Hematopoietic multipotent progenitor cell treated with erythropoietin and hydrocortisone succinate and interleukin-3 and kit ligand, for 15 days (in vitro differentiated cells): Measurements from ENCODE around the gene LTN1.

Experiments used
- DNase-seq: peaks from one replicate; pipeline ENCODE4 v3.0.0-alpha.2; 2015; ENCODE audit warnings: low spot score

LTN1 gene

DNA sequence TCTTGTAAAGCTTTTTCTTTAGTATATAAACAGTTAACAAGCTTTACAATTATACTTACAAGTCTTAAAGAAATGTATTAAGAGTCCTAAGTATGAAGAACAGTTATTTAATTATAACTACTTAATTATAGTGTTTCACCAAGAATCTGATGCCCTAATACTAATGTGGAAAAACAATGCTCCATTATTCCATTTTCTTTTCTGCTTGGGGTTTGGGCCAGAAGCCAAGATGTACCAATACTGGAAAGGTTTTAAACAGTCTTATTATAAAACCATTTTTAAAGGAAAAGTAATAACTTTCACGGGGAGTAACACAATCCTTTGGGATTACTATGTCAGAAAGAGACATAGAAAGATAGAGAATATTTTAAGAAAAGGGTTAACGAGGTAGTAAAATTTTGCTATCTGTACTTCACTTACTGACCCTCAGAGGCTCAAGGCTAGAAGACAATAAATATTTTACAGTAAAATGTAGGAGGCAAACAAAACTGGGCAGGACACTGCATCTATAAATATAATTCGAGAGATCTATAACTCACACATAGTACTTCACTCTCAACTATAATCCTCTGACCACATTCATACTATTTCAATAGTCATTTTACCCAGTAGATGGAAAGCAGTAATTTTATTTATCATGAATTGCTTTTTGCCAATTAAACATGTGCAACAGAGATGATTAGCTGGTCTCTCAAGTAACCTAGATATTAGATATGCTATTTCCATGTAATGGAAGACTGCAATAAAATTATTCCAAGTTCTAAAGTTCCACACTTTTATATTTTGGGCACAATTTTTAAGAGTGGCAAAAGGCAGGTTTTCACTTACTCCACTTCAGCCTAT, 63.9 kb downstream of the LTN1 start:
- peak; percentile 56 for DNase-seq

DNA sequence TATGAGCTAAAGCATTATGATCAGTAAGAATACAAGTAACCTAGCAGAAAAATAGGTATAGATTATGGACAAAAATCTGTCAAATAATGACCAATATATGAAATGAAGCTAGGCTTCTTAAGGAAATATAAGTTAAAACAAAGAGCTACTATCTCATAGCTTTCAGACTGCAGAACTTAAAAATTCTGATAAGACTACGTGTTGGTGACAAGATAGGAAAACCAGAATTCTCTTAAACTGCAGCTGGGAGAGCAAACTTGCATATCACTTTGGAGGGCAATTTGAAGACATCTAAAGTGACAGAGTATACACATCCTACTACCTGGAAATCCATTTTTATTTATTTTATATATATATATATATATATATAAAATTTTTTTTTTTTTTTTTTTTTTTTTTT, 65.5 kb downstream of the LTN1 start:
- peak; percentile 48 for DNase-seq

DNA sequence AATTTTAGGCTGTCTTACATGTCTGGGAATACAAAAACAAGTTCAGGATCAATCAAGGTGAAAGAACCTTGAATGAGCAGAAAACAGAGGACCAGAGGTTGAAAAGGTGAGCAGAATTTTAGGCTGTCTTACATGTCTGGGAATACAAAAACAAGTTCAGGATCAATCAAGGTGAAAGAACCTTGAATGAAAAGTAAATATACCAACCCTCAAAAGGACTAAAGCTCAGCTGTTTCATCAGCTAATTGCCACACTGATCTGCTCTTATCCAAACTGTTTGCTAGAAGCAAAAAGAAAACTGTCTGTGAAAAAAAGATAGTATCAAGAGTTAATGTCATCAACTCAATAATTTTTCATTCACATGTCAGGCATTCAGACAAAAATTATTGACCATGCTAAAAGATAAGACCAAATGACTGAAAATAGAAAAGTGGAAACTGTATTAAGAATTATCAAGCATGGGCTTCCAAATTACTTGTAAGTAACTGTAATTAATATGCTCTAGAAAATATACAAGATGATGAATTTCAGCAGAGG, 69.2 kb downstream of the LTN1 start:
- DNase-seq: no peak

DNA sequence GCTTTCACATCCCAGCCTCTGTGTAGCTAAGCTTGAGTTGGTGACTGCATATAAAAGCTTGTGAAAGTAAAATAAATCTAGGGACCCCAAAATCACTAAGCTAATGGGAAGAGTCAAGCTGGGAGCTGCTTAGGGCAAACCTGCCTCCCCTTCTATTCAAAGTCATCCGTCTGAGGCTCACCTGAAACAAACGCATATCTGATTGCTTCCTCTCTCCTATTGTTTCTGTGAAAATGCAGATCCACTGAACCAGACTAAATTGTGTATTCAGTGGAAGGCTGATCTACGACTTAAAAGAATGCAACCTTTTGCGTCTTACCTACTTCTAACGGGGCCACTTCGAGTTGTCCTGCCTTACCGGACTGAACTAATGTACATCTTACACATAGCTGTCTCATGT, 70.3 kb downstream of the LTN1 start:
- no peak for DNase-seq

DNA sequence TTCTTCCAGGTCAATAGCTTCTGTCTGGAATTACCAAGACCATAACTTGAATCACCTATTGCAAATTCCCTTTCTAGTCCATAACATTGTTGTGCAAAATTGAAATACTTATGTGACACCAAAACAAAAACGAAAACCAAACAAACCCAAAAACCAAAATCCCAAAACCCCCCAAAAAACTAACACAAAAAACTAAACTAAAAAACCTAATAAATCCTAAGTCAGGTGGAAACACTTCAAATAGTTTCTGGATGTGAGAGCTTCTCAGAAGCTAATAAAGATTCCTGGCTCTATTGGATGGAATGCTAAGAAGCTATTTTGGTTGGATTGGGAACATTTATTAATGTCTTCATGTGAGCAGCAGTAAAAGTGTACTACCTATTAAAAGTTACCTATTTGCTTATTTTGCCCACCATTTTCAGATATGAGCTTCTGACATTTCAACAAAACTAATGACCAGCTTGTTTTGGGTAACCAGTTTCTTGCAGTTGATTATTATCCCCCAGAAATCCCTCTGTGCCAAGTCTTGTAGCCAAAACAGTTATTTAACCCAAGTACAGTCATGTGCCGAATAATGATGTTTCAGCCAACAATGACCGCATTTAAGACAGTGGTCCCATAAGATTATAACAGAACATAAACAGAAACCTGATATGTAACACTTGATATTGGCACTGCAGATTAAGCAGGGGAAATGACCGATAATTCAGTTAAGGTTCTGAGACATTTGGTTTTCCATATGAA, 76.4 kb downstream of the LTN1 start:
- DNase-seq: no peak

DNA sequence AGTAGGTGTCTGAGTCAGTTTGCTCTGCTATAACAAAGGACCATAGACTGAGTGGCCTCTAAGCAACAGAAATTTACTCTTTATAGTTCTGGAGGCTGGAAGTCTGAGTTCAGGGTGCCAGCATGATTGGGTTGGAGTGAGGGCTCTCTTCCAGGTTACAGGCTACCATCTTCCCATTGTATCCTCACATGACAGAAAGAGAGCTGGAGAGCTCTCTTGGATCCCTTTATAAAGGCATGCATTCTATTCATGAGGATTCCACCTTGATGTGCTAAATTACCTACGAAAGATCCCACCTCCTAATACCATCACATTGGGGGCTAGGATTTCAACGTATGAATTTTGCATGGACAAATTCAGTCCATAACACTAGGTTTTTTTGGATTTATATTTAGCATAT, 79.6 kb downstream of the LTN1 start:
- DNase-seq: no peak

DNA sequence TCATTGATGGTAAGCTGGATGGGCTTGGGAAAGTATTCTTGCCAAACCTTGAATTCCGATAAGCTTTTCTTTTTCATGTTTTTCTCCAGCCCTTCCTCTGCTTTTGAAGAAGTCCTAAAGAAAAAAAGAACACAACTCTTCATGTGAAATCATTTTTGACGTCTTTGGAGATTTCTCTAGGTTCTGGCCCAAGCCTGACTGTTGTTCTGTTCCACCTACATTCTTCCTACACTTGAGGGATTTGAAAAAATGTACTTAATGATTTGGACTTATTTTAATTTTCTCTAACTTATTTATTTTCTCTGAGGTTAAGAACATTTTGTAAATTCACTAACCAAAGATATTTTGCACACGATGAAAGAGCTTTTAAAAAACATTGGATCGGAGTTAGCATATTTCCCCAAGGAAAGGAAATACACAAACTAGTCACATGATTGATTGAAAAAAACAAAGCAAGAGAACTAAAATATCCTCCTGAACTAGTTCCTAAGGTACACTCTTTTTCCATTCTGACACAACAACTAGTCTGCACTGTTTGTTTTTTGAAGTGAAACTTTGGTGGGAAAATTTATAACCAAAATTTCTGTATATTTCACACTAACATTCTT, 82.3 kb downstream of the LTN1 start:
- no peak for DNase-seq

DNA sequence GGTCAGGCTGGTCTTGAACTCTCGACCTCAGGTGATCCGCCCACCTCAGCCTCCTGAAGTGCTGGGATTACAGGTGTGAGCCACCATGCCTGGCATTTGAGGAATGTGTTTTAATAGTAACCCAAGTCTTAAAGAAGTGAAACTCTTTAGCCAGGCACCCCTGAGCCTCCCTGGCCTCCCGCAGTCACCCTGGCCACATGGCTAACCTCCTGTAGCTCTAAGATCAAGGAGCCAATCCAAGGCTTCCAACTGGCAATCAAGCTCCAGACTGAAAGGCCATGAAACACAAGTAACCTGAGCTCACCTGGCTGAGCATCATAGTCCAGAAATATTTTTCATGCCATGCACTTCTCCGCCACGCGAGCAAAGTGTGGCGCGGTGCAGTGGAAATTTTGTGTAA, 84.3 kb downstream of the LTN1 start:
- DNase-seq: no peak

DNA sequence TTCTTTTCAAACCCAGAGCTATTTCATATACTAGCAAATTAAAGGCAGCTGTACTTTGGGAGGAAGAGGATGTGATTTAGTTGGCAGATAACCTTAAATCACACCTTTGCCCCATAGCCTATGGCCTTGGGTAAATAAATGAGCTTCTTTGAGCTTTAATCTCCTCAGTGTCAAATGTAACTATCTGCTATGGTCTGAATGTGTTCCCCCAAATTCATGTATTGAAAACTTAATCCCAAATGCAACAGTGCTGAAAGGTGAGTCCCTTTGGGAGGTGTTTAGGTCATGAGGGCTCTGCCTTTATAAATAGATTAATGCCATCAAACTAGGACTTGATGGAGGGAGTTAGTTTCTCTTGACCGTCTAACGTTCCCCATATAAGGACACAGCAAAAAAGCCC, 85.8 kb downstream of the LTN1 start:
- DNase-seq: no peak

DNA sequence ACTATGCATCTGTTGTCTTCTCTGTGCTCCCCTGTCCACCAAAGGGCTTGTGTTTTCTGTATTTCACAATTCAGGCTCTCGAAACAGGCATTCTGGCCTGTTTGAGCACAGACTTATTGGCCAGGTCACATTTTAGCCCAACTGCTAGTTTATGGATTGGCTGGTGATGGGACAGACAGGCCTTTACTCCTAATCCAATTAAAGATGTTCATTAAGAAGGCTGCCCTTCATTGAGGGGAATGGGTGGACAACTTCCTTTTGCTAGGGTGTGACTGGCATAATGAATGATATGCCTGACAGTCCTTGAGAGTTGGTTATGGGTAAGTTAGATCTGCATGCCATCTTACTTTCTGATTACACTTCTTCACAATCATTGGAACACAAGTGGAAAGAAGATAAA, 86.4 kb downstream of the LTN1 start:
- no peak for DNase-seq

DNA sequence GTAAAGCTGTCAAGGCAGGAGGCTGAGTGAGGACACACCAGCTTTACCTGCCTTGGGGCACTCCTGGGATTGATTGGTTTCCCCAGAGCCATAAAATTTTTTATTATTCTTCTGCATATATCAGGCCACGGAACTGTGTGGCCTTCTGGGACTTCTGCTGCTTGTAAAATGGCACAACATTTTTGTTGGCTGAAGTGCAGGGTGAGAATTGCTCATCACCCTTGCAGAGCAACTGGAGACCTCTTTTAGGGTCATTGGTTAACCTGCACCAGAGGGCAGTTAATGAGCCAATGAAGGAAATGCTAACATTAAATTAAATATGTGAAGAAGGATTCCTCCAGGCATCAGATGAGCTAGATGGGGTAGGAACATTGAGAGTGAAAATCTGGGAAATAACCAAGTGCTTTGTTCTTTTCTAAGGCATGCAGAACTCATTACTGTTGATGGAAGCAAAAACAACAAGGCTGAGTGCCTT, 87.7 kb downstream of the LTN1 start:
- DNase-seq: no peak

DNA sequence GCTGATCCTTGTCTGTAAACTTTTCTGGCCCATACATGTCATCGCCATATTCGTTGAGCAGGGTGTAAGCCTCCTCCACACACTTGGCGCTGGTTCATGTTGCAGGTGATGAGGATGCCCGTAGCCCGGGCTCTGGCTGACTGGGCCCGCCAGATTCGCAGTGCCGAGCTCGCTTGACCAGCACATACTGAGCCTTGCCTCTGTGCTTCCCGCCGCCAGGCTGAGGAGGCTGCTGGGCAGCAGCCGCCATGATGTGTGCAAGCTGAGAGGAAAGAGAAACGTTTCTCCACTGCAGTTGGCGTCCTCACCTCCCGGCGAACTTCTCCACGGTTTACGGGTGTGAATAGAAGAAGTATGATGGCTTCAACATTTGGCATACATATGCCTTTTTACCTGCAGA, 89.2 kb downstream of the LTN1 start:
- no peak for DNase-seq

DNA sequence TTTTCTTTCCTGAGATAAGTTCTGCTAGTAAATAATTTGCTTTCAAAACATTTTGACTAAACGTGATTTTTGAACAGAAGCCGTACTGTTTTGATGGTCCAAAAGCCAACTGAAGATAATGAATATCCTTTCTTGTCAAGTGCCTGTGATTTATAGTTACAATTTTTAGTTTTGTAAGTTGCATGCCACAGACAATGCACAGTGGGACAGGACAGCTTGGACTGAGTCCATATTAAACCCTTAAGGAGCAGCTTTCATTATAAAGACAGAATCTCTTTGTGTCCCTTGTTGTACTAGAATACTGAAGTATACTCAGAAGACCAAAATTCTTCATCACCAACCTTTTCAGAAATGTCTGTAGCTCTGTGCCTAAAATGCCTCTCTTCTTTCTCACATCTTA, 92.2 kb downstream of the LTN1 start:
- no peak for DNase-seq

DNA sequence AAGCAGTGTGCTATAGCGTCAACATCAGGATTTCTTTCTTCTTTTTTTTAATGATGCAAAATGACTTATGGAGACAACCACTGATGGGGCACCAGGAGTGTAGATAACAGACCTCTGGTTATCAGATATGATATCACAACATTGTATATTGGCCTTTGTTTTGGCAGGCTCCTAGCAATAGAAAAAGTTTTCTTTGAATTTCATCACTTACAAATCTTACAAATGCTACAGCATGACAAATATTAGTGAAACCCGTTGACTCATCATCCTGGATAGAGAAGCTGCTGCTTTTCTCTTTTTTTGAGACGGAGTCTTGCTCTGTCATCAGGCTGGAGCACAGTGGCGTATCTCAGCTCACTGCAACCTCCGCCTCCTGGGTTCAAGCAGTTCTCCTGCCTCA, 92.9 kb downstream of the LTN1 start:
- no peak for DNase-seq

DNA sequence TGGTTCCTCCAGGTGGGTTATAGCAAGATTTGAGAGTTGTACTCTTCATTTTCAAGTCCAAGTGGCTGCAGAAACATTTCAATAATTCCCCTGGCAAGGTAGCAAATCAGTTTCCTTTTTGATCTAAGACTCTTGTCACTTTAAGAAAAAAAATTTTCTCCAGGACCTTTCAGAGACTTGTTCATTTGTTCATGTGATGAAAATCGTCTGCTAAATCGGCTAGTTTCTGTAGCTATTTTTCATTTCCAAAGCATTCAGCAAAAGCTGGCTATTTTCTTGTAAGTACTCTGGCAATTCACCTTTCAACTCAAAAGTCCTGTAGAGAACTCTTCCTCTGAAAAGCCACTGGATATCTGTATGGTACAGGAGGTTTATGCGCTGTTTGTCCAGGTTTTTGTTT, 93.5 kb downstream of the LTN1 start:
- DNase-seq: no peak

DNA sequence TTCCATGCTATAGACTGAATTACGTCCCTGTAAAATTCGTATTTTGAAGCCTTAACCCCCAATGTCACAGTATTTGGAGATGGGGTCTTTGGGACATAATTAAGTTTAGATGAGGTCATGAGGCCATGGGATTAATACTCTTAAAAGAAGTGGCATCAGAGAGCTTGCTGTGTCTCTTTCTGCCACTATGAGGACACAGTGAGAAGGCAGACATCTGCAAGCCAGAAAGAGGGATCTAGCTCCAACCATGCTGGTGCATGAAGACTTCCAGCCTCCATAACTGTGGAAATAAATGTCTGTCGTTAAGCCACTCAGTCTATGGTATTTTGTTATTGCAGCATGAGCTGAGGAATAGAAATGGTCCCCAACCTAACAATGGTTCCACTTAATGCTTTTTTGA, 99.0 kb downstream of the LTN1 start:
- no peak for DNase-seq

DNA sequence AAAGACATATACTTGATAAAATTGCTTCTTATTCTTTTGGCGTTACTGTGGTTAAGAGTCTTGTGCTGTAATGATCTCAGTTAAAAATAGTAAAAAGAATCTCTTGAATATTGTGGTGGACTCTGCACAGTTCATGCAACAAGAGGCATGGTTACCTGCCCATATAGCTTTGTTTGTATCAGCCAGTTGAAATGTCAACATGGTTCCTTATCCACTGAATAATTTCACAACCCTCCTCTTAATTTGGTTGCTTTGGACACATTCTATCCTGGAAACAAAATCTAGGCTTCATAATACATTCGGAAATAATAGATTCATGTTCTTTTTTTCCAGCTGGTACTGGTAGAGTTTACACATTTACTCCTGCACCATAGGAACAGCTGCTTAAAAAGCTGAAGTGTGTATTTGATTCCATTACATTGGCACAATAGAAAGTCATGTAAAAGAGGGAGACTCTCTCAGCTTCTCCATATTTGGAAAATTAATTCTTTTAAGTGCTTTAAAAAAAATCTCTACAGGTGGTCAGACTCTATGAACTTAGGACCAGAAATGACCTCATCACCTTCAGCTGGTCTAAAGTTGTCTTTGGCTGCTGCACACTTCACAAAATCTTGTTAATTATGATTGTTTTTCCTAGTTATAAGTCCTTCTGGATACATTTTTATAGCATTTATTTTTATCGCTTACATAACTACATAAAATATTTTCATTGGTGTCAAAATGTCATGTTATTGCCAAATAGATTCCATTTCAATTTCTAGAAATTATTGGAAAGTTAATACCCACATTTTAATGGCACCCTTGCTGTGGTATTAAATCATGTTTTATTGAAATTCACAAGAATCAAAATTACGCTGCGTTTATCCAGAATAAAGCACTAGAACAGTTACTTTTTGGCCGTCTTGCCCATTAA, 100.2 kb downstream of the LTN1 start:
- no peak for DNase-seq

DNA sequence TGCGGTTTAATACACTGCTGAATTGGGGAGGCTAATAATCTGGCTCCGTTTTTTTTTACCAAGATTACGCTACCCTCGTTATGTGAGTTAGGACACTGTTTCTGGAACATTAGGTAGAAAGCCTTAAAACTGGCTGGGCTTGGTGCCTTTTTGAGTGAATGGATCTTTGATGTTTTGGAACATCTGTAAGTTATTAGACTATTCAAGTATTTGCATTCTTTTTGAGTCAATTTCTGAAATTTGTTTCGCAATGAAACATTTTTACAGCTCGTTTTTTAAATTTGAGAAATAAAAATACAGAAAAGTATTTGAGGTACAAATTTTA, 106.9 kb downstream of the LTN1 start:
- DNase-seq: no peak

DNA sequence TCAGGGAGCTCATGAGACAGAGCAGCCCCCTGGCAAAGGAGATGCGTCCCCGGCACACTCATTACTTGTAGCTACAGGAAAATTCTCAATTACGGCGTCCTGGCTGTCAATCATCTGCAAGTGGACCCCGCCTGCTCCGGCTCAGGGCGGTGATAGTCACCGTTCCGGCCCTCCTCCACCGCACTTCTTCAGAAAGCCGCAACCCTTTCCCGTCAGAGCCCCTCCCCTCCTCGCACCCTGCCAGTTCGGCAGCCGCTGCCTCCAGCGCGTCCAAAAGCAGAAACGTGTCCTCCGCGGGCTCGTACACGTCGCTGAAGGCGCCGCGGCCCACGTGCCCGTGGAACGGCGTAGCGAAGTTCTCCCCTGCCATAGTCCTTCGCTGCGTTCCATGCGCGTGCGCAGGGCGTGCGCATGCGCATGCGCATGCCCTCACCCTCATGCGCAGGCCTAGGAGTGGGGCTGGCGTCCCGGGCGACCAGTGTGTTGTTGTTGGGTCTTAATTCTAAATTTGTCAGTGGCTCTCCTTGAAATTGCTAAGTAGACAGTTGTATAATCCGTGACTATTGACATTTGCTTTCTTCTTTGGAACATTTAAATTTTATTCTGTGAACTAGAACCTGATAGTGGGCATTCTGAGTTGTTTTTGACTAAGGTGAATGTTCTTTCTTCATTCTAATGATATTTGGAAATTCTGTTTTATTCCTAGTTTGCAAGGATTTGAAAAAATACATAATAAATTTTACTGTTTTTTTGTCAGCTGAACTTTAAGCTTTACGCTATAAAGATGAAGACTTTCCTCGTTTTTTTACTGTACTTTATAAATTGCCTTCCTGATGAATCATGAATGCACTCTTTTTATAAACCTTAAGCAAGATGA, 107.5 kb downstream of the LTN1 start:
- peak; percentile 90 for DNase-seq

DNA sequence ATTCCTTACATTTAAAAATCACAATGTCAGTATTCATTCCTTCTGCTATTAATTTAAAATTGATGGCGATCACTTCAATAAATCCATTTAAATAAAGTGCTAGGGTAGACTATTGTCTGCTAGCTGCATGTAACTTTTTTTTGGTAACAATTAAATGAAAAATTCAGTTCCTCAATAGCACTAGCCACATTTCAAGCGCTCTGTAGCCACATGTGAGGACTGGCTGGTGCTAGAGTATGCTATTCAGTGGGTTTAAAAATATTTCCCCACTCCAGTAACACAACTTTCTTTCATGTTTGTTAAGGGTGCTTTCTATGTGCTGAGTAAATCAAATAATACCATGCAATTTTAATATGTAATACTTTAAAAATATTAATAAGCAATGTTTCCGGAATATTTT, 108.2 kb downstream of the LTN1 start:
- no peak for DNase-seq

DNA sequence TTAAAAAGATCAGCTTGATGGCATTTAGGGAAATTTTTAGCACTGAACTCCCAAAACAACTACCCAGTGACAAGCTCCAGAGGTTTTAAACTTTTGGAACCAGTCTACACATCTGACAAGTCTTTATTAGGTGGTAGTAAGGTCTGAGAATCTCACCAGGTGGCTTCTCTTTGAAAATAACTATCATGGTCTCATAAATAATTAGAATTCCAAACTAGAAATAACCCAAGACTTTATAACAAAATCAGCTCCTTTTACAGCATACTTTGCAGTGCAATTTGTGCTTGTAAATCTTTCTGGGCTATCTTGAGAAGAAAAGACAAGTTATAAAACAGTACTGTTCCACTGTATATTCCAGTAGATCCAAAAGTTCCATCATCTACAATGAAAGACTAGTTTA, 108.7 kb downstream of the LTN1 start:
- no peak for DNase-seq
